HepG2 (cell line): ENCODE results near the gene WDR18. TPM values are rescaled to one million over a fixed set of nuclear protein-coding genes. Genes with fewer than 3 reads are reported as not detected.

Experiments used
- ATAC-seq: fragments of 200-7000 bp; cut with Tn5 transposase; 3 replicates; pipeline ENCODE4 v1.9.1; 2020; ENCODE audit warnings: mild to moderate bottlenecking, moderate library complexity
- BruUV-seq: library from RNA; stranded (reverse); fragments of 400-500 nt; replicated peaks from 2 replicates; lab custom pipeline; 2021; lab: Mats Ljungman, UMichigan
- CTCF ChIA-PET: fragments of 300-600 bp; formaldehyde crosslinking; extraction: SDS; loops from one replicate; lab custom pipeline; 2021; ENCODE audit warnings: low total read pairs, inconsistent platforms, low intra/inter-chr PET ratio; lab: Yijun Ruan, JAX
- POLR2A ChIA-PET: fragments of 350-600 bp; sonication (Branson Sonifier 250); formaldehyde crosslinking; loops from one replicate; lab custom pipeline; 2020; ENCODE audit warnings: antibody characterized with exemption, inconsistent platforms; lab: Yijun Ruan, JAX
- DNase-seq: peaks from one replicate; pipeline ENCODE4 v3.0.0-alpha.2; 2015; ENCODE audit warnings: low spot score
- FAIRE-seq: peaks from 3 replicates; lab custom pipeline; 2011; peaks lifted over from hg19 to GRCh38; lab: Jason Lieb, UNC
- H2AFZ ChIP-seq: one replicate; pipeline ENCODE4 v1.6.1; 2011; ENCODE audit warnings: low read length, inconsistent platforms
- H3K27ac ChIP-seq: fragments of 300-600 bp; 3 replicates; pipeline ENCODE4 v1.8.0; 2011; ENCODE audit warnings: mixed run types, mild to moderate bottlenecking, mixed read lengths, low read length, inconsistent platforms; ENCODE audit not compliant: insufficient read depth; ENCODE audit errors: extremely low read length
- H3K27me3 ChIP-seq, 2 experiments: fragments of 200-600 bp in 1 of 2; 2 replicates in 1 of 2; 3 replicates in 1 of 2; pipeline versions ENCODE4 v1.6.0 to v1.8.0; 2011; ENCODE audit warnings: low read length in 2 of 2, mild to moderate bottlenecking in 2 of 2, moderate library complexity in 2 of 2, inconsistent platforms in 1 of 2; ENCODE audit not compliant: insufficient read depth in 2 of 2, control insufficient read depth in 1 of 2
- H3K36me3 ChIP-seq, 2 experiments: fragments of 200-600 bp in 1 of 2; replicated peaks in 1 of 2; 2 replicates in 1 of 2; 3 replicates in 1 of 2; pipeline versions ENCODE4 v1.5.1 to v1.8.0; 2011; ENCODE audit warnings: low read length in 2 of 2, inconsistent platforms in 1 of 2; ENCODE audit not compliant: insufficient read depth in 2 of 2, control insufficient read depth in 1 of 2
- H3K4me1 ChIP-seq: 2 replicates; pipeline ENCODE4 v1.5.1; 2012; ENCODE audit warnings: low read length, inconsistent platforms; ENCODE audit not compliant: insufficient read depth
- H3K4me2 ChIP-seq: 2 replicates; pipeline ENCODE4 v1.6.0; 2011; ENCODE audit warnings: low read depth, low read length, inconsistent platforms
- H3K4me3 ChIP-seq, 3 experiments: fragments of 200-600 bp in 1 of 3; sonication (generic), shearing (Covaris generic) in 1 of 3; replicated peaks in 1 of 3; 2 replicates each; pipeline ENCODE4 v1.5.1; 2011 to 2016; ENCODE audit warnings: low read length in 3 of 3, inconsistent platforms in 2 of 3, low read depth in 2 of 3, mild to moderate bottlenecking in 2 of 3, control low read depth in 1 of 3, mixed read lengths in 1 of 3; ENCODE audit not compliant: insufficient read depth in 1 of 3
- H3K79me2 ChIP-seq: one replicate; pipeline ENCODE4 v1.6.1; 2011; ENCODE audit warnings: low read length, inconsistent platforms; ENCODE audit not compliant: insufficient read depth
- H3K9ac ChIP-seq: 2 replicates; pipeline ENCODE4 v1.6.0; 2011; ENCODE audit warnings: mild to moderate bottlenecking, low read depth, low read length, inconsistent platforms; ENCODE audit not compliant: insufficient read depth
- H3K9me3 ChIP-seq: 2 replicates; pipeline ENCODE4 v1.5.1; 2012; ENCODE audit warnings: mild to moderate bottlenecking, low read length
- H4K20me1 ChIP-seq: 2 replicates; pipeline ENCODE4 v1.6.0; 2011; ENCODE audit warnings: inconsistent platforms, mild to moderate bottlenecking, low read length, moderate library complexity; ENCODE audit not compliant: insufficient read depth
- CREM ChIP-seq, 2 experiments: sonication (generic) in 1 of 2; formaldehyde crosslinking in 1 of 2; IDR thresholded peaks; 2 replicates each; pipeline versions ENCODE4 v1.4.0 to v1.6.1; 2016 to 2020; ENCODE audit warnings: antibody characterized with exemption in 1 of 2, mild to moderate bottlenecking in 1 of 2, missing genetic modification reagents in 1 of 2
- HNRNPK ChIP-seq: fragments of 200-400 bp; formaldehyde crosslinking; IDR thresholded peaks from 2 replicates; pipeline ENCODE4 v1.6.1; 2018; ENCODE audit warnings: low read length, low read depth, moderate library complexity, mild to moderate bottlenecking; ENCODE audit not compliant: poor library complexity, severe bottlenecking
- JUN ChIP-seq: sonication (generic); formaldehyde crosslinking; IDR thresholded peaks from 2 replicates; pipeline ENCODE4 v1.4.0; 2020; ENCODE audit warnings: mild to moderate bottlenecking, missing genetic modification reagents
- MED13 ChIP-seq: sonication (generic); formaldehyde crosslinking; IDR thresholded peaks from 2 replicates; pipeline ENCODE4 v1.5.0; 2020; ENCODE audit warnings: missing genetic modification reagents
- PHF21A ChIP-seq: sonication (generic); formaldehyde crosslinking; IDR thresholded peaks from 2 replicates; pipeline ENCODE4 v1.5.0; 2020; ENCODE audit warnings: mild to moderate bottlenecking, missing genetic modification reagents
- RFX1 ChIP-seq: fragments of 450-650 bp; IDR thresholded peaks from 2 replicates; pipeline ENCODE4 v1.6.1; 2017
- SMC3 ChIP-seq: IDR thresholded peaks from 2 replicates; pipeline ENCODE4 v1.6.1; 2011; ENCODE audit warnings: low read length, improper control_type of control experiment
- ZNF224 ChIP-seq: sonication (generic); formaldehyde crosslinking; IDR thresholded peaks from 2 replicates; pipeline ENCODE4 v1.5.0; 2020; ENCODE audit warnings: mild to moderate bottlenecking, missing genetic modification reagents
- ZNF318 ChIP-seq: sonication (generic); formaldehyde crosslinking; IDR thresholded peaks from 2 replicates; pipeline ENCODE4 v1.4.0; 2020; ENCODE audit warnings: mild to moderate bottlenecking, missing genetic modification reagents
- ZNF383 ChIP-seq: sonication (generic); formaldehyde crosslinking; IDR thresholded peaks from 2 replicates; pipeline ENCODE4 v1.4.0; 2020; ENCODE audit warnings: missing genetic modification reagents, mild to moderate bottlenecking, borderline replicate concordance
- ZNF512 ChIP-seq: sonication (generic); formaldehyde crosslinking; IDR thresholded peaks from 2 replicates; pipeline ENCODE4 v1.4.0; 2020; ENCODE audit warnings: mild to moderate bottlenecking, missing genetic modification reagents
- ZNF598 ChIP-seq: sonication (generic); formaldehyde crosslinking; IDR thresholded peaks from 2 replicates; pipeline ENCODE4 v1.5.1; 2020; ENCODE audit warnings: mild to moderate bottlenecking, missing genetic modification reagents, borderline replicate concordance
- ZNF83 ChIP-seq: sonication (generic); formaldehyde crosslinking; IDR thresholded peaks from 2 replicates; pipeline ENCODE4 v1.4.0; 2020; ENCODE audit warnings: missing genetic modification reagents, mild to moderate bottlenecking, borderline replicate concordance
- WGBS: methylation state at CpG from one replicate; pipeline ENCODE4 v1.1.6; 2017; ENCODE audit warnings: low lambda C conversion rate; 5-methylcytosine and 5-hydroxymethylcytosine counted together
- in situ Hi-C: cut with HindIII; loops from 2 replicates; pipeline ENCODE4 v1.10.0; 2017; ENCODE audit warnings: low pct_unique_long_range_greater_than_20kb; ENCODE audit not compliant: extremely low pct_ligation_motif_present
- intact Hi-C: fragments of 100-400 bp; cut with micrococcal nuclease; formaldehyde crosslinking; loops from one replicate; pipeline ENCODE4 v1.10.0; 2022; ENCODE audit not compliant: unreplicated experiment
- polyA plus RNA-seq, 8 experiments: library from polyadenylated mRNA; depleted of rRNA in 3 of 8; stranded (reverse) in 7 of 8; unstranded in 1 of 8; fragments of >200 nt; fragmentation: Illumina TruSeq in 4 of 8; extraction: Trizol in 4 of 8; gene quantifications; 2 replicates each; pipeline versions ENCODE4 v1.2.1 to v1.2.3, GENCODE V29; 2011 to 2016; ENCODE audit warnings: low read depth in 4 of 8, missing spikeins in 1 of 8, mixed read lengths in 1 of 8; ENCODE audit not compliant: insufficient read depth in 1 of 8
- total RNA-seq, 5 experiments: library from RNA; depleted of rRNA; stranded (reverse); fragments of >200 nt; fragmentation: Illumina TruSeq; extraction: Trizol; gene quantifications; 2 replicates each; pipeline ENCODE4 v1.2.3, GENCODE V29; 2016; ENCODE audit warnings: low read depth in 1 of 5
- TF ChIP-seq, protein P1 (sequence below): IDR thresholded peaks from 2 replicates; pipeline ENCODE4 v1.6.1; 2016; ENCODE audit warnings: low read depth, borderline replicate concordance

WDR18 gene
- total and polyA plus RNA-seq, 2 of the 13 experiments (the other 11 are each of a cell fraction or from before 2014, with no cell fraction given), result 36.4 to 47.6 TPM

- H3K4me2 ChIP-seq, result no peak overlapping the region
- intact Hi-C loops (loop anchor here (10.0 kb wide), 1 partner anchor 207 kb away; no protein-coding TSS in a partner anchor), in situ Hi-C loops (no loop called here)
- H3K36me3 ChIP-seq, result peaks cover 20 to 36% of the 10 kb centered on the region in 2 experiments
- no peak overlapping the region for H3K4me3 ChIP-seq
- WGBS, result 81% methylated on average over 6 of the region's 47 CpGs
- no peak overlapping the region for H2AFZ ChIP-seq
- ATAC-seq (no peak; the same call in 2 of the 3 replicates), DNase-seq (no peak), FAIRE-seq (no peak)
- H3K27ac ChIP-seq, result no peak overlapping the region
- no peak overlapping the region for H3K9ac ChIP-seq
- H3K9me3 ChIP-seq, result no peaks in the 10 kb centered on the region
- BruUV-seq, result no TSS peak
- H3K27me3 ChIP-seq, result no peaks in the 10 kb centered on the region
- ChIA-PET POLR2A (interaction anchor here (0.6 kb wide), 2 partner anchors 278 to 284 kb away, joined by 3 read pairs; partner anchors contain the start of genes CIRBP and FAM174C), CTCF (no interaction called here)
- no peaks in the 10 kb centered on the region for H3K79me2 ChIP-seq
- peaks cover 6% of the 10 kb centered on the region; the same call in 1 of the 2 replicates for H4K20me1 ChIP-seq
- peaks cover 32% of the 10 kb centered on the region for H3K4me1 ChIP-seq
- no peak for TF ChIP-seq SMC3
- TF ChIP-seq ZNF318 (CRISPR knock-in tag), result no peak
- TF ChIP-seq ZNF512 (CRISPR knock-in tag), result no peak
- TF ChIP-seq, protein P1, sequence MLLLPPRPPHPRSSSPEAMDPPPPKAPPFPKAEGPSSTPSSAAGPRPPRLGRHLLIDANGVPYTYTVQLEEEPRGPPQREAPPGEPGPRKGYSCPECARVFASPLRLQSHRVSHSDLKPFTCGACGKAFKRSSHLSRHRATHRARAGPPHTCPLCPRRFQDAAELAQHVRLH, result no peak
- TF ChIP-seq RFX1, result no peak
- no peak for TF ChIP-seq CREM (IDR thresholded peaks at IDR 0.05)
- no peak for TF ChIP-seq CREM (CRISPR knock-in tag; IDR thresholded peaks at IDR 0.05)
- no peak for TF ChIP-seq ZNF83 (CRISPR knock-in tag)
- no peak for TF ChIP-seq PHF21A (CRISPR knock-in tag)
- no peak for TF ChIP-seq HNRNPK
- TF ChIP-seq JUN (CRISPR knock-in tag), result no peak
- TF ChIP-seq ZNF383 (CRISPR knock-in tag), result no peak
- TF ChIP-seq ZNF224 (CRISPR knock-in tag), result no peak
- no peak for TF ChIP-seq MED13 (CRISPR knock-in tag)
- TF ChIP-seq ZNF598 (CRISPR knock-in tag), result no peak
Observed at GRCh38 chr19:991174-991931, 7.2 kb downstream of the WDR18 start.
